ENCODE data around the gene TMSB4X. TPM values are rescaled to one million over a fixed set of nuclear protein-coding genes. Genes with fewer than 3 reads are reported as not detected.

The TMSB4X gene
- total and polyA plus RNA-seq, 2 of the 13 experiments (the other 11 are each of a cell fraction or from before 2014, with no cell fraction given): 10.5 to 29.6 TPM

- no peak for TF ChIP-seq XRCC5 (optimal IDR thresholded peaks at IDR 0.05; ENCODE audit: low read length)
- TF ChIP-seq ZNF777 (CRISPR knock-in tag; IDR thresholded peaks at IDR 0.05): no peak
- no peak for TF ChIP-seq ZBTB34 (CRISPR knock-in tag; IDR thresholded peaks at IDR 0.05)
- no peak for TF ChIP-seq ZNF709 (CRISPR knock-in tag; IDR thresholded peaks at IDR 0.05)
- TF ChIP-seq CHD2 (IDR thresholded peaks at IDR 0.05; ENCODE audit: low read depth, low read length): no peak
- TF ChIP-seq HNRNPK (IDR thresholded peaks at IDR 0.05; ENCODE audit: low read depth, low read length, poor library complexity, severe bottlenecking): no peak
- TF ChIP-seq HNRNPUL1 (IDR thresholded peaks at IDR 0.05; ENCODE audit: low read depth, low read length): no peak
These were observed 27.2 kb downstream of the TMSB4X start (continued) for GRCh38 chrX:13001961-13002671.

GRCh38 chrX:13005661-13006473 is 31.0 kb downstream of the TMSB4X start:
- TF ChIP-seq SP1 (IDR thresholded peaks at IDR 0.05) (no peak), SP1 (CRISPR knock-in tag; IDR thresholded peaks at IDR 0.05) (no peak), NR3C1 (CRISPR knock-in tag; IDR thresholded peaks at IDR 0.05) (no peak)
- in situ Hi-C loops (cut with HindIII; ENCODE audit: extremely low pct_ligation_motif_present, low pct_unique_long_range_greater_than_20kb): no loop called here
- Histone ChIP-seq H3K9me3 (ENCODE audit: low read length) (no peaks in the 10 kb centered on the region), H3K27me3 (ENCODE audit: control insufficient read depth in 1 of 2, insufficient read depth in 2 of 2, low read length in 2 of 2) (no peaks in the 10 kb centered on the region), H3K36me3 (replicated peaks in 1 of 2; ENCODE audit: control insufficient read depth in 1 of 2, insufficient read depth in 2 of 2, low read length in 2 of 2) (no peaks in the 10 kb centered on the region), H3K9ac (ENCODE audit: insufficient read depth, low read depth, low read length) (no peak overlapping the region), H2AFZ (ENCODE audit: low read length) (no peak overlapping the region), H4K20me1 (ENCODE audit: insufficient read depth, low read length) (no peaks in the 10 kb centered on the region), H3K4me3 (replicated peaks in 1 of 3; ENCODE audit: insufficient read depth in 1 of 3, low read depth in 2 of 3, low read length in 3 of 3) (no peak overlapping the region), H3K4me2 (ENCODE audit: low read depth, low read length) (no peak overlapping the region), H3K27ac (ENCODE audit: extremely low read length, insufficient read depth, low read length) (no peak overlapping the region), H3K79me2 (ENCODE audit: insufficient read depth, low read length) (no peaks in the 10 kb centered on the region), H3K4me1 (ENCODE audit: insufficient read depth, low read length) (no peaks in the 10 kb centered on the region)
- WGBS (ENCODE audit: low lambda C conversion rate): 39% methylated on average over 9 of the region's 9 CpGs
- intact Hi-C loops (cut with micrococcal nuclease; ENCODE audit: unreplicated experiment): no loop called here
- no peak for ATAC-seq
- POLR2A ChIA-PET: no interaction called here
- FAIRE-seq: no peak
- CTCF ChIA-PET (ENCODE audit: low intra/inter-chr PET ratio, low total read pairs): no interaction called here
- DNase-seq (ENCODE audit: low spot score): no peak
- no TSS peak for BruUV-seq (replicated peaks)
